Measurements from ENCODE around the gene MPPED1.

Gene MPPED1

DNA sequence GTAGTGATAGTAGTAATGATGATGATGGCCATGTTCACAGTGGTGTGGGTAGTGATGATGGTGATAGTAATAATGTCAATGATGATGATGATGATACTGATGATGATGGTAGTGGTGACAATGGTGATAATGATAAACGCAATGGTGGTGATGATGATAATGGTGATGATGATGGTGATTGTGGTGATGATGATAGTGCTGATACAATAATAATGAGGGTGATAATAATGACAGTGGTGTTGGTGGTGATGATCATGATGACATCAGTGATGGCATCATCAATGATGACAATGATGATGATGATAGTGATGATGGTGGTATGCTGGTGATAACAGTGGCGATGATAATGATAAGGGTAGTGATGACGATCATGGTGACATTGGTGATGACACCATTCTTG is 92.3 kb downstream of the MPPED1 start:
- FAIRE-seq = no peak

DNA sequence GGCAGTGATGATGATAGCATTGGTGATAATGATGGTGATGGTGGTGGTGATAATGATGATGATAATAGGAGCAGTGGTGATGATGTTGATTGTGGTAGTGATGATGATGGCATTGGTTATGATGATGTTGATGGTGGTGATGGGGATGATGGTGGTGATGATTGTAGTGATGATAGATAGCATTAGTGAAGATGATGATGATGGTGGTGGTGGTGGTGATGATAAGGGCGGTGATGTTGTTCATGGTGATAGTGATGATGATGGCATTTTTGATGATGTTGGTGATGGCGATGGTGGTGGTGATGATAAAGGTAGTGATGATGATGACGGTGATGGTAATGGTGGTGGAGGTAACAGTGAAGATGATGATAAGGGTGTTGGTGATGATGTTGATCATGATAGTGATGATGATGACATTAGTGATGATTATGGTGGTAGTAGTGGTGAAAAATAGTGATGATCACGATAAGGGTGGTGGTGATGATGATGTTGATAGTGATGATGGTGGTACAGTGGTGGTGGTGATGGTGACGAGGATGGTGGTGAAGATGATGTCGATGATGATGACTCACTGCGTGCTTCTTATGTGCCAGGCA is 93.0 kb downstream of the MPPED1 start:
- FAIRE-seq = no peak

DNA sequence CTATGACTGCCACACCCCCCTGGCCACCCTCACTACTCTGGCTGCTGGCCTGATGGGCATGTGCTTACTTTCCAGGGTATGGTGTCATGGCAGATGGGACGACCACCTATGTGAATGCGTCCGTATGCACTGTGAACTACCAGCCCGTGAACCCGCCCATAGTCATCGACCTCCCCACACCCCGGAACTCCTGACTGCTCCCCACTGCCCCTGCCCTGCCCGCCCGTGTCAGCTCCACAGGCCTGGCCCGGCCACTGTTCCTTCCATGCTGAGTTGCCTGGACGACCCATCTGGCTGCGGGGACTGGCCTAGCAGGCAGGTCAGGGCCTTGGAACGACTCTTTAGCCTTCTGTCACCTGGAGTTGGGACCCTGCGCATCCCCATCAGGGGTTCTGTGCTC is 93.6 kb downstream of the MPPED1 start:
- no peak for FAIRE-seq

DNA sequence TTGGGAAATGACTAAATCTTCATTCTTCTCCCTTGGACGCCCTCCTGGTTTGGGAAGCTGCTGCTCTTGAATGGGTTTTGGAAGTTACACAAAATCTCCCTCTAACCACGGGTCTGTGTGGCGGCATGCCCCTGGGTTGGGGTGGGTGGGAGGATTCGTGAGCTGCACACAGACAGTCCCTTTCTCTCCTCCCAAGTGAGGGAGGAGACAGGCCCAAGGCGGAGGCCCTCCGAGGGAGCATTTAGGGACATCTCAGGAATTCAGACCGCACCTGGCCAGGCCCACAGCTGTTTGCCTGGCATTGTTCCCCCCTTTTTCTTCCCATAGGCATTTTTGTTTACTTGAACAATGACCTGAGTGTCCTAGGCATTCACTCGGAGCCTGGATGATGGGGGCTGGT is 94.1 kb downstream of the MPPED1 start:
- no peak for FAIRE-seq

DNA sequence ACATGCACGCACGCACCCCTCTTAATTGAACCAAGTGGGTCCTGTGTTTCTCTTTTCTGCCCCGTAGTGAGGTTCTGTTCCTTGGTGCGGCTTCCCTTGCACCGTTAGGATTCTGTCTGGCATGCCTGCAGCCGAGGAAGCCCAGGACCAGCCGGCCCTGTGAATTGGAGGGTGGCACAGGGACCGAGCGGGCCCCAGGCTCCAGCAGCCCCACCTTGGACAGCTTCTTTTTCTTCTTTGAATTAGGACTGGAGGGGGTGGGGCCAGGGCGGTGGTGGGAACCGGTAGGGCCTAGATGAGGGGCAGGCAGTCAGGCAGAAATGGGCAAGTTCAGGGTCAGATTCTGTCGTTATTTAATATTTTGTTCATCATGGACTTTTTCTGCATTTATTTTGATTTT is 94.7 kb downstream of the MPPED1 start:
- no peak for FAIRE-seq

DNA sequence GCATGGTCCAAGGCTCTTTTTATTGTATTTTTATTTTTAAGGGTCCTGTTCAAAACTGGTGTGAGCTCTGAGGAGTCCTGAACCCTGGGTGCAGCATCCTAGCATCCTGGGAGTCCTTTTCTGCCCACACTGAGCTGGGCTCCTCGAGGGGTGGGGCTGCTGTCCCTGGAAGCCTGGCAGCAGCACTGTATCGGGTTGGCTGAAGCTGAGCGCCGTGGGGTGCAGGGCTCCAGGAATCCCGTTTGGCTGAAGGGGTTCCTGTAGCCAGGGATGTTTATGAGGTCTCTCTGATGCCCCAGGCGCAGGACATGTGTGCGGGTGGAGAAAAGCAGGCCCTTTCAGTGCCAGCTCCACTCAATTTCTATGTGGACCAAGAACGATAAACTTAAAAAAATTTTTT is 95.4 kb downstream of the MPPED1 start:
- no peak for FAIRE-seq

DNA sequence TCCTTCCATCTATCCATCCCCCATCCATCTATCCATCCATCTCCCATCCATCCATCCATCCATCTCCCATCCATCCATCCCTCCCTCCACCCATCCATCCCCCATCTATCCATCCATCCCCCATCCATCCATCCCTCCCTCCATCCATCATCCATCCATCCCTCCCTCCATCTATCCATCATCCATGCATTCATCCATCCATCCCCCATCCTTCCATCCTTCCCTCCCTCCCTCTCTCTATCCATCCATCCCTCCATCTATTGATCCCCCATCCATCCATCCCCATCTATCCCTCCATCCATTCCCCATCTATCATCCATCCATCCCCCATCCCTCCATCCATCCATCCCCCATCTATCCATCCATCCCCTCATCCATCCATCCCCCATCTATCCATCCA is 96.7 kb downstream of the MPPED1 start:
- FAIRE-seq = no peak

DNA sequence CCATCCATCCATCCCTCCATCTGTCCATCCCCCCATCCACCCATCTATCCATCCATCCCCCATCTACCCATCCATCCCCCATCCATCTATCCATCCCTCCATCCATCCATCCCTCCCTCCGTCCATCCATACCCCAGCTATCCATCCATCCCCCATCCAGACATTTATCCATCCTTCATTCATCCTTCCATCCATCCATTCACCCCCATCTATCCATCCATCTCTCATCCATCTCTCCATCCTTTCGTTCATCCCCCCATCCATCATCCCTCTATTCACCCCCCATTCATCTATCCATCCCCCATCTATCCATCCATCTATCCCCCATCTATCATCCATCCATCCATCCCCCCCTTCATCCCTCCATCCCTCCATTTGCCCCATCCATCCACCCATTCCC is 97.5 kb downstream of the MPPED1 start:
- FAIRE-seq = no peak

DNA sequence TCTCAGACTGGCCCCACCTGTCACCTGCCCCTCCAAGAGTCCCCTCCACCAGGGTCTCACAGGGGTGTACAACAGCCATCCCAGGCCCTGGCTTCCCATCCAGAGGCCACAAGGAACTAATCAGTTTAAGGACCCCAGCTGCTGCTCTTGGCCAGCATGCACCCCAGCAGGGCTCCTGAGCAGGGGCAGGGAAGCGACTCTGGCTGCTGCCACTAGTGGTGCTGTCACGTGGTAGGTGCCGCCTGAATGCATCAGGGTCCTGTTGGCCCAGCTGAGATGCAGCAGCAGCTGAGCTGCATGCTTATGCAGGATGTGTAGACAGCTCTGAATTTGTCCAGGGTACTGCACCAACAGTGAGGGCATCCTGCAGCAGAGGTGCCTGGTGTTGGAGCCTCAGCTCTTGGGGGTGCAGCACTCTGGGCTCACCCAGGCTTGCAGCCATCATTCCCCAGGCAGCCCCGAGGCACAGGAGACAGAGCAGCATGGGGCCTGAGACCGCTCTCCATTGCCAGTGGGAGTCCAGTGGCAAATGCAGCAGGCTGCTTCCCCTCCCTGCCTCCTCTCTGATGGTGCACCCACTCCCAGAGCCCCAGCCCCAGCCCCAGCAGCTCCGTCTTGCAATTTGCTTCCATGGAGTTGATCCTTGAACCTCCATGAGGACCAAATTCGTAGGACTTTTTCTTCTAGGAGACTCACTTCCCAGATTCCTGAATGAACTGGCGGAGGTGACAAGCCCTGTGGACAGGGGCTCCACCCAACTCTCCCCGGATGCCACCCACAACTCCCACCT is 98.7 kb downstream of the MPPED1 start:
- FAIRE-seq = no peak

DNA sequence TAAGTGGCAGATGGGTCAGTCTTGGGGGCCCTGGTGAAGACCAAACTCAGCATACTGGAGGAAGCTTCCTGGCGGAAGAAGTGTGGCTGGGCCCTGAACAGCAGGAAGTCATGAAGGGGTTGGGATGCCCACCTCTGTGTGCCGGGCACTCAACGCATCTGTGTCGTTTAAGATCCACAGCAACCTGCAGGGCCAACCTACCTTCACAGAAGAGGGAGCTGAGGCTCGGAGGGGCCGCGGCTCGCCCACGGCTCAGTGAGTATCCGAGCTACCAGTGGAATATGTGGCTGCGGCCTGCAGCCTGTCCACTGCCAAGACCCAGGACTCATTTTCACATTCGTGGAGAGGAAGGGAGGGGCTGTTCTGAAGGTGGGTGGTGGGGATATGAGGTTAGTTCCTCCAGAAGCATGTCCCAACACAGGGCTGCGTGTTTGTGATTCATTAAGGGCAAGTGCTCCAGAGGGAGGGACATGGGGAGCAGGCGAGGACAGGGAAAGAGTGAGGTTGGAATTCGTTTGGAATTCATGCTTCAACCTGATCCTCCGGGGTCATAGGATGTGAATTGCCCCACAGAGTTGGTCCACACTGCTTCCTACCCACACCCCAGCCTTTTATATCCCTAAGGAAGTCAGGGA is 99.6 kb downstream of the MPPED1 start:
- no peak for FAIRE-seq

DNA sequence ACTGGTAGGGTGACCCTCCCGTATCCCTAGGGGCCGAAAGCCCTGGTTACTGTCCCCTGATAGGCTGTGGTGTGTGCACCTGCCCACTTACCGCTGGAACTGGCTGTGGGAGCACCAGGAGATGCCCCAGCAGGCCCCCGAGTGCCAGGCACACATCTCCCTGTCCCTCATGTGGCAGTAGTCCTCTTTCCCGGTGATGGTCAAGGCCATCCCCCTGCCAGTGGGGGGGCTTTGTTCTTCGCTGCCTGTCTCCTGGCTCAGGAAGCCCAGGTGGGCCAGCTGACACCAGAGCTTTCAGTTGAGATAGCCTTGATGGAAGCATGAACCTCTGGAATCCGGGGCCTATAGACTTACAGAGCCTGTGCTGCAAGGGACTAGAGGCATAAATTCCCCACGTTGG is 100.5 kb downstream of the MPPED1 start:
- FAIRE-seq = no peak

DNA sequence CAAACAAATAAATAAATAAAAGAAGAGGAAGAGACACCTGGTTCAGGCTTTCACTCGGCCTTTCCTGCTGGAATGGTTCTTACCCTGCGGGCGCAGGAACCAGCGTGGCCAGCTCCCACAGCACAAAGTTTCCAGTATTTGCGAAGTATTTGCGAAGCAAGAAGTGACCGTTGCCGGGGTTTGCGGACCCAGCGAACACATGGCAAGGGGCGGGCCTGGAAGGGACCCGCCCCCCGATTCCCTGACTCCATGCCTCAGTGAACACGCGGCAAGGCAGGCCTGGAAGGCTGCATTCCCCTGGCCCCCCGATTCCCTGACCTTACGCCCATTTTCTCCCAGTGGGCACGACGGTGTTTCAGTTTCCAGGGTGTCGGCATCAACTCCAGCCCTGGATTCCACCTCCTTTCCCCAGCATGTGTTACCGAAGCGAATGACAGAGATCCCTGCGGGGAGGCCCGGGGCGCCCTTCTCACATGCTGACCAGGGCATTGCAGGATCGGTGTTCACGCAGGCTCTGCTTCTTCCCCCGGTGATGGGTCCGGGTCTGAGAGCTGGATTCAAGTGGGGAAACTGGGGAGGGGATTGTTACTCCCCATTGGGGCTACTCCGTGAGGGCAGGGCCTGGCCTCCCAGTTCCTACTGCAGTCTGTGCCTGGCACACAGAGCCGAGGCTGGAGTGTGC is 102.8 kb downstream of the MPPED1 start:
- FAIRE-seq = no peak

DNA sequence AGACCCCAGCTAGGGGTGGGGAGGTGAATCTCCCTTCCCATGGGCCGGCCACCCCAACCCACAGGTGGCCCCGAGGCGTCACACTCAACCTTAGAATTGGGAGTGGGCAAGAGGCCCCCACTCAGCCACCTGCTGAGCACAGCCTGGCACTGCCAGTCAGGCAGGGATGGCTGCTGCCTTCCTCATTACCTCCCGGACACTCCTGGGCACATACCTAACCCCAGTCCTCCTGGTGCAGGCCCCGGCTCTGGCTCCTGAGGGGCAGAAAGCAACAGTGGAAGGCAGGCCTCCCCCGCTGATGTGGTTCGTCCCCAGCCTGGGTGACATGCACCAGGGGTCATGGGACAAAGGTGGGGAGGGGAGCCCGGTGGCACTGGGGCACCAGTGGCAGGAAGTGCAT is 103.6 kb downstream of the MPPED1 start:
- FAIRE-seq = no peak

DNA sequence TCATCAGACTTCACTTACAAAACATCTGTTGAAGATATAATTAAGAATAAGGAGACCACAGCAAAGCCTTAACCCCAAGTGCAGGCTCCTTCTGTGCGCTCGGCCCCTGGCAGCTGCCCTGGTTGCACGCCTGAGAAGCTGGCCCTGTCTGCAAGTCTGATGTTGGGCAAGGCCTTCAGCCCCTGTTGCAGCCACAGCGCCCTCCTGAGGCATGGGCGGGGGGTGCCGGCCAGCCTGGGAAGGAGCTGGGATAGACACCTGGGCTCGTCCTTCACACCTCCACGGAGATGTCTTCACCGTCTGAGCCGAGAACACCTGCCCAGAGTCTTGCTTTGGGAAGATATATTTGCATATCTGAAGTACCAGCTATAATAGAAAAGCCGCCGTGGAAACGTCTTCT is 104.1 kb downstream of the MPPED1 start:
- no peak for FAIRE-seq

DNA sequence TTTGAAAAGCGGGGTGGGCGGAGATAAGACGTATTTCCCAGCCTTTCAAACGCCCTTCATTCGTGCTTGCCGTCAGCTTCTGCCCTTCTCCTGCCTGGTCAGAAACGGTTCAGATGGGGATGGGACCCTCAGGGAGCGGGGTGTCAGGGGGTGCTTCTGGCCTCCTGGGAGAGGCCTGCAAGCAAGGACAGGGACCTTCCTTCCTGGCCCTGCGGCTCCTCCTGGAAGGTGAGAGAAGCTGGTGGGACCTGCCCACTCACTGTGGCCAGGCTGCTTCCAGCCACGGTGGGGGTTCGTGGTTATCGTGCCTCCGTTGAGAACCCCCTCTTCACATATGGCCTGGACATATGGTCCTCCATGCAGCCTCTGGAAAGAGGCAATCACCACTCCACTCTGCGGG is 104.6 kb downstream of the MPPED1 start:
- FAIRE-seq = no peak

DNA sequence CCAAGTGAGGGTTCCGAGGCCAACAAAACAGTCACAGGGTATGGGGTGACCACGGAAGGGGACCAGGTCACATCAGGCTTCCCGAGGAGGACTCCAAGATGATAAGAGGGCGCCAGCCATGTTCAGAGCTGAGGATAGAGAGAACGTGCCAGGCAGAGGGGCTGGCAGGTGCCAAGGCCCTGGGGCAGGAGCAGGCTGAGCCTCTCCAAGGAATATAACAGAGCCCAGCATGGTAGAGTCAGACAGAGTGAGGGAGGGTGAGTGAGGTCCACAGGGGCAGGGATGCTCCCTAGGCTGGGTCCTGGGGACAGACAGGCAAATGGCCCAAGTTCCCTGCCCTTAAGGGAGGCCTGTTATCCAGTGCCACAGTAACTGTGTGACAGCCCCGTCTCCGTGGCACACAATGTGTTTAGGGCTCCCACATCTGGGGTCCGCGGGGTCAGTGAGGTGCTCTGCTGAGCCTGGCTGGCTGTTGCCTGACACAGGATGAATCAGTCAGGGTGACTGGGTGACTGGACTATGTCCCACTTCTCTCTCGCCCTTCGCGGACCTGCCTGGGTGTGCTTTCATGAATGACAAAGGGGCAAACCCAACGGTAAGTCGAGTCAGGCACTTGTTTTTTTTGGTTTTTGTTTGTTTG is 105.3 kb downstream of the MPPED1 start:
- FAIRE-seq = no peak

DNA sequence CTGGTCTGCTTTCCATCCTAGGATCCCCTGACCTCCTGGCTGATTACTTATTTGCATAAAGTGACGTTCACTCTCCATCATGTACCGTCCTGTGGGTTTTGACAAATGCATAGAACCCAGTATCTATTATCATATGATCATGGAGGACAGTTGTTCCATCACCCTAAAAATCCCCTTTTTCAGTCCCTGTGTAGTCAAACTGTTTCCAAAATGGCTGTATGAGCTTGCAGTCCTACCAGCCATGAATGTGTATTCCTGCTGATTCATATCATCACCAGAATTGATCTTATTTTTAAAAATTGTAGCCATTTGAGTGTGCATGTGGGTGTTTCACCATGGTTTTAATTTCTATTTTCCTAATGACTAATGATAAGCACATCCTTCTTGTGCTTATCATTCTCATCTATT is 108.8 kb downstream of the MPPED1 start:
- no peak for FAIRE-seq

DNA sequence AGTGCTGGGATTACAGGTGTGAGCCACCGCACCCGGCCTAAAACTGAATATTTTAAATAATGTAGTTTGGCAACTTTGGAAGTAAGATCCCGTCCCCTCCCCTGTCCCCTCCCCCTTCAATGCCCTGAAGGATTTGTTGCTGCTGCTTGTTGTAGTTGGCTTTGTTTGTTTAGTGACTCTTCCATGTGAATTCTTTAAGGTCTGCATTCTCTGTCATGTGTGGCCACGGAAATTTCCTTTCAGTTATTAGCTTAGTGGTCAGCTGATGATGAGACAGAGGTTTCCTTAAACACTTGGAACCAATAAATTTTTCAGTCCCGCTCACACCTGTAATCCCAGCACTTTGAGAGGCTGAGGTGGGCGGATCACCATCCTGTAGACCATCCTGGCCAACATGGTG is 109.9 kb downstream of the MPPED1 start:
- no peak for FAIRE-seq

DNA sequence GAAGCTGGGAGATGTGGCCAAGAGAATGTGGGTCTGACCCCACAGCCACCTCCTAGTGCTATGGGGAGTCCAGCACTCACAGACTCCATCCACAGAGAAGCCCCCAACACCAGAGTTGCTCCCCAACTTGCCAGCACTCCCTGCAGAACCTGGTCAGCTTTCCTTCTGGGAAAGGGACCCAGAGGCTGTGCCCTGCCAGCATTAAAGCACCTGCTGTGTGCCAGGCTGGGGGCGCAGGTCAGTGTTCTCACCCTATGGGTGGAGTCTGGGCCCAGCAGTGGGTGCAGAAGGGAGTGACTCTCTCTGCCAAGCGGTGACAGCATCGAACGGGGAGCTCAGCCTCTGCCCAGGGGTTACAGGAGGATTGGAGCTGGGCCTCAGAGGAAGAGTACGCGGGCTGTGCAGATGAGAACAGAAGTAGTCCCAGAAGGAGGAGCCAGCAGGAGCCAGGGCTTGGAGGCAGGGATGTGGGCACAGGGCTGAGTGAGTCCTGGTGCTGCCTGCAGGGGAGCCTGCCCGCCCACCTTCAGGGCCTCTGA is 114.4 kb downstream of the MPPED1 start:
- FAIRE-seq = no peak

DNA sequence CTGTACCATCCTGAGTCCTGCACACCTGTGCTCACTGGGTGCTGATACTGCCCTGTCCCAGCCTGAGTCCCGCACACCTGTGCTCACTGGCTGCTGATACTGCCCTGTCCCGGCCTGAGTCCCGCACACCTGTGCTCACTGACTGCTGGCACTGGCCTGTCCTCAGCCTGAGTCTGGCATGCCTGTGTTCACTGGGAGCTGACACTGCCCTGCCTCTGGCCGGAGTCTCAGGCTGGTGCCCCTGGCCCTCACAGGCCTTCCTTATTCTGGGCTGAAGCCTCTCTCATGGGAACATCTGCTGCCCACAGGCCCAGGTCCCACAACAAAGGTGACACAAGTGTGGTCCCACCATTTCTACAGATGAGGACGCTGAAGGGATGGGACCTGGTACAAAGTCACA is 115.1 kb downstream of the MPPED1 start:
- FAIRE-seq = no peak

DNA sequence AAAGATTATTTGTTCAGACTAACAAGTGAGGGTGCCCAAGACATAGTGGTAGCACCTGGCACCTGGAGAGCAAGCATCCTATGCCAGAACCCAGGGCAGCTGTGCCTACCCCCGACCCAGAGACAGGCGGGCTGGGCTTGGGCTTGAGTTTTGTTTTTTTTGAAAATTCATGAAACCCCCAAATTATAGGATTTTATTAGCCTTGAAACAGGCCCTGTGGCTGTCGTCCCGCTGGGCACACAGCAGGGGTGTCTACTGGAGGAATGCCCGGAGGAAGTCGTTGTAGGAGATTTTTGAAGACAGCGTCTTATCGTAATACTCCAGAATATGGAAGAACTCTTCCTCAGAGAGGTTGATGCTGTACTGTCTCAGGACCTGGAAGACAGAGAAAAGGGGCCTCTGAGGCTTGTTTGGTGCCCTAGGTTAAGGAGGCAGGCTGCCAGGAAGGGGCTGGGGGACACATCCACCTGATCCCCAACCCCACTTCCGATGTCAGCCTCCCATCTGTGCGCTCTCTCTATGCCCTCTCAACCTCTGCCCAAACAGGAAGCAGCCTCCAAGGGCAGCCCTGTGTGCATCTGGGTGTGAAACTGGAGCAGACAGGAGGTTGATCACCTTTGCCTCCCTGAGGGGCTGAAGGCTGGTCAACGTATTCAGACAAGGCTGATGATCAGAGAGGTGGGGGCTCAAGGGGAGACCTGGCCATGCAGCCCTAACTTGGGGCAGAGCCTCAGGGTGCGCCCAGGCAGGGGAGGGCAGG is 117.0 kb downstream of the MPPED1 start:
- FAIRE-seq = no peak

DNA sequence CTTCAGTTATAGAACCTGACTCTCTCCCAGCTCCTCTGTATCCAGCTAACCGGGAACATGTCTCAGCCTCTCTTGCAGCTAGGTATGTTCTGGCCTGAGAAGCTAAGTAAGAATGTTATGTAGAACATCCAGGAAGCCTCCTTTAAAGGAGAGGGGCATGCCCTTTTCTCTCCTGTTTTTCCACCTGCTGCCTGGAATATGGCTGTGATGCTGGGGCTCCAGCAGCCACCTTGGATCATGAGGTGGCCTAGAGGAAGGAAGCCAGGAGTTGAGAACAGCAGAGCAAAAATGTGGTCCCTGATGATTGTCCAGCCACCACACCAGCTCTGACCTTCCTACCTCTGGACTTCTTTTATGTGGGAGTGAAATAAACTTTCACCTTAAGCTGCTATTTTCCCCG is 117.6 kb downstream of the MPPED1 start:
- FAIRE-seq = no peak
